Measurements from ENCODE around the gene RPTOR.
"Not testable (repeated sequence)": the region's sequence is repeated elsewhere in the genome, so short reads cannot be mapped to it uniquely, and the experiment has no call there.

- not testable (repeated sequence) for TF ChIP-seq EZH2 (IDR thresholded peaks at IDR 0.05; ENCODE audit: insufficient read depth, poor library complexity, severe bottlenecking); EZH2phosphoT487 (IDR thresholded peaks at IDR 0.05; ENCODE audit: insufficient read depth, low read depth)
These were observed 37.5 kb upstream of the RPTOR start for GRCh38 chr17:80507177-80507576.
